Endothelial cell of umbilical vein (primary cell): Measurements from ENCODE around the gene NCOA7. TPM values are rescaled to one million over a fixed set of nuclear protein-coding genes. Genes with fewer than 3 reads are reported as not detected.
"Not testable (repeated sequence)": the region's sequence is repeated elsewhere in the genome, so short reads cannot be mapped to it uniquely, and the experiment has no call there.

Source experiments
- BruUV-seq: library from RNA; stranded (reverse); fragments of 400-500 nt; replicated peaks from 2 replicates; lab custom pipeline; 2021; lab: Mats Ljungman, UMichigan
- CTCF ChIA-PET: fragments of 300-600, 350-600 bp; sonication (Branson Sonifier 250); formaldehyde crosslinking; loops from one replicate; lab custom pipeline; 2021; ENCODE audit warnings: antibody characterized with exemption, inconsistent platforms; lab: Charles Lee
- POLR2A ChIA-PET: fragments of 300-600, 350-600 bp; sonication (Branson Sonifier 250); formaldehyde crosslinking; loops from one replicate; lab custom pipeline; 2021; ENCODE audit warnings: antibody characterized with exemption, inconsistent platforms; lab: Charles Lee
- DNase-seq: peaks from one replicate; pipeline ENCODE4 v3.0.0-alpha.2; 2011; ENCODE audit warnings: low read depth, low spot score
- FAIRE-seq: peaks from 2 replicates; lab custom pipeline; 2011; peaks lifted over from hg19 to GRCh38; lab: Jason Lieb, UNC
- H2AFZ ChIP-seq: 2 replicates; pipeline ENCODE4 v1.6.0; 2012; ENCODE audit warnings: low read depth, low read length, control low read depth, inconsistent platforms
- H3K27ac ChIP-seq: 2 replicates; pipeline ENCODE4 v1.5.1; 2011; ENCODE audit warnings: low read depth, mild to moderate bottlenecking, control low read depth, low read length, moderate library complexity; ENCODE audit not compliant: insufficient read depth
- H3K27me3 ChIP-seq, 2 experiments: 2 replicates each; pipeline versions ENCODE4 v1.6.0 to v1.6.1; 2011; ENCODE audit warnings: low read length in 2 of 2, mixed read lengths in 1 of 2; ENCODE audit not compliant: control insufficient read depth in 2 of 2, insufficient read depth in 2 of 2
- H3K36me3 ChIP-seq, 2 experiments: 2 replicates in 1 of 2; 3 replicates in 1 of 2; pipeline ENCODE4 v1.5.1; 2011; ENCODE audit warnings: low read length in 2 of 2, mild to moderate bottlenecking in 1 of 2, moderate library complexity in 1 of 2; ENCODE audit not compliant: control insufficient read depth in 2 of 2, insufficient read depth in 2 of 2; ENCODE audit errors: extremely low read depth in 1 of 2
- H3K4me1 ChIP-seq: 3 replicates; pipeline ENCODE4 v1.5.1; 2011; ENCODE audit warnings: mild to moderate bottlenecking, low read length; ENCODE audit not compliant: control insufficient read depth, insufficient read depth; ENCODE audit errors: extremely low read depth
- H3K4me2 ChIP-seq: 2 replicates; pipeline ENCODE4 v1.6.1; 2011; ENCODE audit warnings: low read length, control low read depth, mixed read lengths; ENCODE audit not compliant: insufficient read depth
- H3K4me3 ChIP-seq, 3 experiments: fragments of 200-600 bp in 1 of 3; sonication (generic), shearing (Covaris generic) in 1 of 3; replicated peaks in 1 of 3; 2 replicates each; pipeline ENCODE4 v1.5.1; 2011 to 2016; ENCODE audit warnings: control low read depth in 3 of 3, low read length in 3 of 3, mild to moderate bottlenecking in 2 of 3, inconsistent platforms in 1 of 3, low read depth in 1 of 3, moderate library complexity in 1 of 3; ENCODE audit not compliant: insufficient read depth in 1 of 3
- H3K79me2 ChIP-seq: 2 replicates; pipeline ENCODE4 v1.6.0; 2012; ENCODE audit warnings: low read length, inconsistent platforms; ENCODE audit not compliant: control insufficient read depth, insufficient read depth
- H3K9ac ChIP-seq: replicated peaks from 2 replicates; pipeline ENCODE3; 2011; ENCODE audit warnings: low read length, control low read depth; ENCODE audit not compliant: insufficient read depth; ENCODE audit errors: extremely low read depth
- H3K9me1 ChIP-seq: replicated peaks from 3 replicates; pipeline ENCODE4 v1.6.0; 2011; ENCODE audit warnings: mild to moderate bottlenecking, low read length; ENCODE audit not compliant: control insufficient read depth, insufficient read depth; ENCODE audit errors: extremely low read depth
- H3K9me3 ChIP-seq: replicated peaks from 2 replicates; pipeline ENCODE4 v1.5.1; 2012; ENCODE audit warnings: low read length, inconsistent platforms; ENCODE audit not compliant: control insufficient read depth, insufficient read depth
- H4K20me1 ChIP-seq: replicated peaks from 2 replicates; pipeline ENCODE3; 2011; ENCODE audit warnings: mild to moderate bottlenecking, low read length; ENCODE audit not compliant: control insufficient read depth, insufficient read depth; ENCODE audit errors: extremely low read depth
- CTCF ChIP-seq, 2 donors: IDR thresholded peaks; 1 replicate in 1 of 2; 2 replicates in 1 of 2; pipeline ENCODE4 v1.5.1; 2011; ENCODE audit warnings: low read length in 2 of 2, mild to moderate bottlenecking in 2 of 2, moderate library complexity in 2 of 2, control low read depth in 1 of 2, inconsistent platforms in 1 of 2, low read depth in 1 of 2; ENCODE audit not compliant: insufficient read depth in 1 of 2; ENCODE audit errors: extremely low read depth in 1 of 2
- EZH2 ChIP-seq: IDR thresholded peaks from 2 replicates; pipeline ENCODE4 v1.6.1; 2012; ENCODE audit warnings: borderline replicate concordance, low read depth, mild to moderate bottlenecking, moderate library complexity, low read length, inconsistent platforms; ENCODE audit not compliant: severe bottlenecking
- FOS ChIP-seq: IDR thresholded peaks from 2 replicates; pipeline ENCODE4 v1.6.1; 2011; ENCODE audit warnings: mild to moderate bottlenecking, low read length, moderate library complexity, borderline replicate concordance; ENCODE audit not compliant: insufficient read depth
- GATA2 ChIP-seq: IDR thresholded peaks from 2 replicates; pipeline ENCODE4 v1.7.0; 2011; ENCODE audit warnings: low read depth, mild to moderate bottlenecking, moderate library complexity, mixed read lengths, low read length; ENCODE audit not compliant: insufficient read length, insufficient read depth
- JUN ChIP-seq: IDR thresholded peaks from 2 replicates; pipeline ENCODE4 v1.6.1; 2011; ENCODE audit warnings: borderline replicate concordance, low read depth; ENCODE audit not compliant: insufficient read length, insufficient read depth
- MAX ChIP-seq: IDR thresholded peaks from 2 replicates; pipeline ENCODE4 v1.6.1; 2011; ENCODE audit not compliant: insufficient read depth, insufficient read length
- POLR2A ChIP-seq: IDR thresholded peaks from 2 replicates; pipeline ENCODE4 v1.6.1; 2012; ENCODE audit warnings: low read depth, mild to moderate bottlenecking, control low read depth, low read length
- POLR2AphosphoS5 ChIP-seq: IDR thresholded peaks from 2 replicates; pipeline ENCODE4 v1.6.1; 2012; ENCODE audit warnings: low read depth, mild to moderate bottlenecking, control low read depth, low read length, moderate library complexity; ENCODE audit not compliant: insufficient read depth
- dilution Hi-C: fragments of 300-500 bp; cut with MboI; formaldehyde crosslinking; loops from one replicate; pipeline ENCODE4 v1.15.0; 2019; ENCODE audit warnings: low sequenced_read_pairs; ENCODE audit not compliant: extremely low pct_ligation_motif_present
- intact Hi-C: fragments of 100-400 bp; cut with micrococcal nuclease; formaldehyde crosslinking; loops from one replicate; pipeline ENCODE4 v1.10.0; 2022
- polyA plus RNA-seq, 4 experiments: library from polyadenylated mRNA; depleted of rRNA in 3 of 4; stranded (reverse) in 3 of 4; unstranded in 1 of 4; fragments of >200 nt; gene quantifications; 2 replicates each; pipeline versions ENCODE4 v1.2.1 to v1.2.3, GENCODE V29; 2011 to 2012; ENCODE audit warnings: missing spikeins in 1 of 4
- total RNA-seq: library from RNA; stranded (reverse); gene quantifications from 2 replicates; pipeline ENCODE4 v1.2.3, GENCODE V29; 2021

Gene NCOA7
- total and polyA plus RNA-seq, 2 donors (not counting 3 experiments of a cell fraction or from before 2014, with no cell fraction given) = 27.7 to 71.2 TPM

GRCh38 chr6:125932451-125932795, 141.7 kb downstream of the NCOA7 start:
- CTCF ChIA-PET = interaction anchor here (0.9 to 1.1 kb wide), 4 partner anchors 14 to 24 kb away, joined by 3 to 5 read pairs (median 4); partner anchors contain the start of gene HINT3
- intact Hi-C loops = no loop called here
- Histone ChIP-seq H3K27ac (no peak overlapping the region), H2AFZ (no peak overlapping the region), H3K4me3 (no peak overlapping the region), H3K36me3 (peaks cover 2 to 7% of the 10 kb centered on the region in 2 experiments), H3K4me2 (no peak overlapping the region), H3K4me1 (no peaks in the 10 kb centered on the region), H3K9me1 (no peaks in the 10 kb centered on the region), H4K20me1 (no peaks in the 10 kb centered on the region), H3K27me3 (no peaks in the 10 kb centered on the region), H3K9me3 (no peaks in the 10 kb centered on the region), H3K79me2 (no peaks in the 10 kb centered on the region), H3K9ac (no peak overlapping the region)
- FAIRE-seq = no peak
- no peak for DNase-seq
- TF ChIP-seq POLR2A = no peak
- TF ChIP-seq GATA2 = no peak
- no peak for TF ChIP-seq POLR2AphosphoS5
- no peak for TF ChIP-seq CTCF (IDR thresholded peaks at IDR 0.05; ENCODE audit: extremely low read depth in 1 of 2, insufficient read depth in 1 of 2, low read depth in 1 of 2, low read length in 2 of 2)
- no peak for TF ChIP-seq FOS
- no peak for TF ChIP-seq EZH2
- no peak for TF ChIP-seq MAX
- no peak for TF ChIP-seq JUN
- POLR2A ChIA-PET = no interaction called here
- dilution Hi-C loops = no loop called here
- BruUV-seq = no TSS peak

- H3K9me1 ChIP-seq, intact Hi-C loops, H2AFZ ChIP-seq, H3K79me2 ChIP-seq, CTCF ChIA-PET, H3K9me3 ChIP-seq, H3K4me3 ChIP-seq, DNase-seq, H4K20me1 ChIP-seq, dilution Hi-C loops, H3K27ac ChIP-seq, H3K4me1 ChIP-seq, H3K27me3 ChIP-seq, H3K4me2 ChIP-seq, H3K9ac ChIP-seq, FAIRE-seq, BruUV-seq, H3K36me3 ChIP-seq, POLR2A ChIA-PET: not testable (repeated sequence)
These were observed 144.8 kb downstream of the NCOA7 start for GRCh38 chr6:125935520-125935919.
